ENCODE measurements around the gene CACNA1A. TPM values are rescaled to one million over a fixed set of nuclear protein-coding genes. Genes with fewer than 3 reads are reported as not detected.

The CACNA1A gene
- total RNA-seq, 1 donor from 2014 or later: 23.2 TPM

DNA sequence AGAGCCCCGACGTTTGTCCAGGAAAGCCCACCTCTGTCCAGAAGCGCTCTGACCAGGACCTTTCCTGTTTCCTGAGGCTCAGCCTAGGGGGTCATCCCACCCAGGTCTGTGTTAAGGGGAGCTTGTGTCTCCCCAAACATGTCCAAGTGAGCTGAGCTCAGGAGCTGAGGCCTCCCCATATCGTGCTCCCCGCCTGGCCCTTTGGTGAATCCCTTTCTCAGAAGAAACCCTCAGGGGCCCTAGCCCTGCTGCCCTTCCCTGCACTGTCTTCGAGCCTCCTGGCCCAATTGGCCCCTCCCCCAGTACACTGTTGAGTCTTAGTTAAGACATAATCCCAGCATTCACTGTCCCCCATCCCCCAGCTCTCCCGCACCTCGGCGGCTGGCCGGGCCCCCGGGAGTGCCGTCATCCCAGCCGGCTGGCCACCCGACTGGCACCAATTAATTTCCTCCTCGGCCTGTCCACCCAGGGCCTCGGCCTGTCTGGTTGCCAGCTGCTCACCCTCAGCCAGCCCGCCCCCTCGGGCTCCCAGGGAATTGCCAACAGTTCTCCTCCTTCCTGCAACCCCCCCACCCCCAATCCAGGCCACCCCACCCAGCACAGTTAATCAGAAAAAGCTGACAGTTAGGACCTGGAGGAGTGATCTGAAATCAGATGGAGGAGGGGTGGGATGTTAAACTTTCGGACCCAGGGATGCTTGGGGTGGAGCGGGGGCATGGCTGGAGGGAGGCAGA is 342.5 kb downstream of the CACNA1A start:
- no peaks in the 10 kb centered on the region for H3K36me3 Mint-ChIP-seq
- no peak for TF ChIP-seq CTCF (conservative IDR thresholded peaks at IDR 0.05)
- peak overlapping the region; percentile 99 for H3K27ac Mint-ChIP-seq
- H3K27me3 Mint-ChIP-seq: no peaks in the 10 kb centered on the region
- H3K4me3 Mint-ChIP-seq: peak overlapping the region; percentile 85
- peaks cover 34% of the 10 kb centered on the region for H3K4me1 Mint-ChIP-seq (ENCODE audit: unreplicated experiment)
- peak; percentile 84 for DNase-seq (ENCODE audit: extremely low spot score, unreplicated experiment)
- no peaks in the 10 kb centered on the region for H3K9me3 Mint-ChIP-seq

- peak; percentile 94 for DNase-seq (ENCODE audit: extremely low spot score, unreplicated experiment)
- peaks cover 34% of the 10 kb centered on the region for H3K4me1 Mint-ChIP-seq (ENCODE audit: unreplicated experiment)
- peak overlapping the region; percentile 99 for H3K27ac Mint-ChIP-seq
- no peaks in the 10 kb centered on the region for H3K9me3 Mint-ChIP-seq
- peak overlapping the region; percentile 85 for H3K4me3 Mint-ChIP-seq
- no peaks in the 10 kb centered on the region for H3K36me3 Mint-ChIP-seq
- no peaks in the 10 kb centered on the region for H3K27me3 Mint-ChIP-seq
- no peak for TF ChIP-seq CTCF (conservative IDR thresholded peaks at IDR 0.05)
Observed at GRCh38 chr19:13162724-13163608, 343.3 kb downstream of the CACNA1A start.

DNA sequence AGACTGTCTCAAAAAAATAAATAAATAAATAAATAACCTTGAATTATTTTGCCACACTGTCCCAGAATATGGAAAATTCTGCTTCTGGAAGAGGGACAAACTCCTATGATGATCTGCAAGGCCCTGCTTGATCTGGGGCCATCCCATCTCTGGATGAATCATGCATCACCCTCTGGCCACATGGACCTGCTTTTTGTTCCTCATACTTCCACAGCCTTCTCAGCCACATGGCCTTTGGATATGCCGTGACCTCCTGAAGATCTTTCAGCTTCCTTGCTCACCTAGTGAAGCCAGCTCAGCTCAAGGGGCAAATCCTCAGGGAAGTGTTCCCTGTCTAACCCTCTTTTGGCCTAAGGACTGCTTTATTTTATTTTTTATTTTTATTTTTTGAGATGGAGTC is 345.7 kb downstream of the CACNA1A start:
- Mint-ChIP-seq H3K36me3 (no peaks in the 10 kb centered on the region), H3K9me3 (no peaks in the 10 kb centered on the region), H3K27me3 (no peaks in the 10 kb centered on the region), H3K4me3 (peak overlapping the region; percentile 55), H3K4me1 (ENCODE audit: unreplicated experiment) (peaks cover 19% of the 10 kb centered on the region), H3K27ac (no peak overlapping the region)
- TF ChIP-seq CTCF (conservative IDR thresholded peaks at IDR 0.05): no peak
- DNase-seq (ENCODE audit: extremely low spot score, unreplicated experiment): no peak

- no peak for TF ChIP-seq CTCF (conservative IDR thresholded peaks at IDR 0.05)
- DNase-seq (ENCODE audit: extremely low spot score, unreplicated experiment): no peak
- Mint-ChIP-seq H3K36me3 (peaks cover 3% of the 10 kb centered on the region), H3K4me3 (peak overlapping the region; percentile 14), H3K27ac (peak overlapping the region; percentile 6), H3K9me3 (no peaks in the 10 kb centered on the region), H3K4me1 (ENCODE audit: unreplicated experiment) (peaks cover 20% of the 10 kb centered on the region), H3K27me3 (peaks cover 7% of the 10 kb centered on the region)
Observed at GRCh38 chr19:13159713-13160112, 346.6 kb downstream of the CACNA1A start.

All from type B pancreatic cell (in vitro differentiated cells).